ENCODE data around the gene MFN1. TPM values are rescaled to one million over a fixed set of nuclear protein-coding genes. Genes with fewer than 3 reads are reported as not detected.

The MFN1 gene
- total RNA-seq, 1 experiment from 2014 or later = 50.1 TPM

DNA sequence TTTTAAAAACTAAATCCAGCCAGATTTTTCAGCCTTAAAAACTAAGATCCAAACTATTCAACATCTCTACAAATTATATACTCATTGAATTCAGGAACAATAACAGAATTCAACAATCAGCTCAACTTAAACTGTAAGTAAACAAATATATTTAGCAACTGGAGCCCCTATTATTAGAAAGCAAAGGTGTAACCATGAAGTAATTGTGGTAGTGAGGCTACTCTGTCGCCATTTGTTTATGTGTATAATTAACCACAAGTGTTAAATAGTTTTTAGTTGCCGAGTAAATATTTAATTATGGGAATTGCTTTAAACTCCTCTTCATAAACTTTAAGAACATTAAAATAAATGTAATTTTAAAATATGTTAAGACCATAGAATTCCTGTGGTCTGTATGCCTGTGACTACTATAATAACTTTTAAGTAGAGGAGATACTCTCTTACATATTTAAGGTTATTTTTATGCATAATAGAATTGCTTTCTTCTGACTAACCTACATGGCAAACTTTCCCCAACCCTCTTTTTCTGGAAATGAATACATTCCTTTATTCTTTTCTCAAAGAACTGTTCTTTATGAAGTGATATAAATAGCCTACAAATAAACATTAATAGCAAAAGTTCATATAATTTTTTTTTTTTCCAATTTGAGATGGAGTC is 51.2 kb downstream of the MFN1 start:
- H3K27me3 Mint-ChIP-seq (ENCODE audit: insufficient read depth, unreplicated experiment) = no peaks in the 10 kb centered on the region
- intact Hi-C loops (cut with micrococcal nuclease) = no loop called here
- no peaks in the 10 kb centered on the region for H3K4me1 Mint-ChIP-seq (ENCODE audit: insufficient read depth, unreplicated experiment)
- no peak overlapping the region for H3K4me3 Mint-ChIP-seq (ENCODE audit: unreplicated experiment)
- H3K9me3 Mint-ChIP-seq (ENCODE audit: unreplicated experiment) = no peaks in the 10 kb centered on the region
- TF ChIP-seq, protein P1, sequence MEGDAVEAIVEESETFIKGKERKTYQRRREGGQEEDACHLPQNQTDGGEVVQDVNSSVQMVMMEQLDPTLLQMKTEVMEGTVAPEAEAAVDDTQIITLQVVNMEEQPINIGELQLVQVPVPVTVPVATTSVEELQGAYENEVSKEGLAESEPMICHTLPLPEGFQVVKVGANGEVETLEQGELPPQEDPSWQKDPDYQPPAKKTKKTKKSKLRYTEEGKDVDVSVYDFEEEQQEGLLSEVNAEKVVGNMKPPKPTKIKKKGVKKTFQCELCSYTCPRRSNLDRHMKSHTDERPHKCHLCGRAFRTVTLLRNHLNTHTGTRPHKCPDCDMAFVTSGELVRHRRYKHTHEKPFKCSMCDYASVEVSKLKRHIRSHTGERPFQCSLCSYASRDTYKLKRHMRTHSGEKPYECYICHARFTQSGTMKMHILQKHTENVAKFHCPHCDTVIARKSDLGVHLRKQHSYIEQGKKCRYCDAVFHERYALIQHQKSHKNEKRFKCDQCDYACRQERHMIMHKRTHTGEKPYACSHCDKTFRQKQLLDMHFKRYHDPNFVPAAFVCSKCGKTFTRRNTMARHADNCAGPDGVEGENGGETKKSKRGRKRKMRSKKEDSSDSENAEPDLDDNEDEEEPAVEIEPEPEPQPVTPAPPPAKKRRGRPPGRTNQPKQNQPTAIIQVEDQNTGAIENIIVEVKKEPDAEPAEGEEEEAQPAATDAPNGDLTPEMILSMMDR (IDR thresholded peaks at IDR 0.05; ENCODE audit: unreplicated experiment) = no peak
- BruUV-seq (replicated peaks) = no TSS peak
- CTCF ChIA-PET = interaction anchor here (0.6 kb wide), 1 partner anchor 26 kb away, joined by 3 read pairs; no protein-coding TSS in a partner anchor
- POLR2A ChIA-PET = no interaction called here
- H3K36me3 Mint-ChIP-seq (ENCODE audit: insufficient read depth, unreplicated experiment) = peaks cover 53% of the 10 kb centered on the region
- H3K27ac Mint-ChIP-seq (ENCODE audit: low read depth, unreplicated experiment) = no peak overlapping the region
- DNase-seq (ENCODE audit: unreplicated experiment) = no peak

DNA sequence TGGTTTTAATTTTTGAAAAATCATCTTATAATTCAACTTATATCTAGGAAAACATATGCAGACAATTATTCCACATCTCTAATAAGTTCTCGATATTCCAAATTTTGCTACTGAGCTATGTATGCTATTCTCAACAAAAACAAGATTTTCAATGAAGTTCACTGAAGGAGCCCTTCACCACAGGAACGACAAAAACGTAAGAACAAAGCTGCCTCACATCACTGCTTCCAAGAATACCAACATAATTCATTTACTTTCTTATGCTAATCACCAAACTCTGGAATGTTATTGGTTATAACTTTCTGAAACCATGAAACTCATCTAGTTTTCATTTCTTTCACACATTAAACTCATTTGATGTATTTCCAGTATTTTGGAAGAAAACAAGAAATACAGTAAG is 54.1 kb downstream of the MFN1 start:
- Mint-ChIP-seq H3K4me3 (ENCODE audit: unreplicated experiment) (no peak overlapping the region), H3K36me3 (ENCODE audit: insufficient read depth, unreplicated experiment) (peaks cover 53% of the 10 kb centered on the region), H3K27ac (ENCODE audit: low read depth, unreplicated experiment) (no peak overlapping the region), H3K9me3 (ENCODE audit: unreplicated experiment) (no peaks in the 10 kb centered on the region), H3K27me3 (ENCODE audit: insufficient read depth, unreplicated experiment) (no peaks in the 10 kb centered on the region), H3K4me1 (ENCODE audit: insufficient read depth, unreplicated experiment) (no peaks in the 10 kb centered on the region)
- no TSS peak for BruUV-seq (replicated peaks)
- ChIA-PET POLR2A (interaction anchor here (1.4 kb wide), 1 partner anchor 161 kb away, joined by 5 read pairs; the partner anchor contains the start of gene ACTL6A), CTCF (no interaction called here)
- TF ChIP-seq, protein P1 (IDR thresholded peaks at IDR 0.05; ENCODE audit: unreplicated experiment) = no peak
- DNase-seq (ENCODE audit: unreplicated experiment) = no peak
- intact Hi-C loops (cut with micrococcal nuclease) = no loop called here

DNA sequence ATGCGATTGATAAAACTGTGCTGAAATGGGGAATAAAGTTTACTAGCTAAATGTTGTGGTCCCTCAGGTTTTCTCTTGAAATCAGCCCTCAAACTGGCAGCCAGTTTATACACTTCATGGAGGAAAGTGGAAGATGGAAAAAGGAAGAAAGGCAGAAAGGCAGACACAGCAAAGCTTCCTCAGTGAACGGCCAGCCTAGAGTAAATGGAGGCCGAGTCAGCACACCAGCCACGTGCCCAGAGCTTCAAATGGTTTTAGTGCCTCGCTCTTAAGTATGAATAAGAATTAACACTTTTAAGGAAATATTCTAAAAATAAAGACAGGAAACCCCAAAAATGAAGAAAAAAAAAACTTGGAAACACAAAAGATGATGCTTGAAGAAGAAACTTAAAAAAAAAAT is 55.5 kb downstream of the MFN1 start:
- H3K4me3 Mint-ChIP-seq (ENCODE audit: unreplicated experiment) = no peak overlapping the region
- intact Hi-C loops (cut with micrococcal nuclease) = no loop called here
- TF ChIP-seq, protein P1 (IDR thresholded peaks at IDR 0.05; ENCODE audit: unreplicated experiment) = no peak
- H3K4me1 Mint-ChIP-seq (ENCODE audit: insufficient read depth, unreplicated experiment) = no peaks in the 10 kb centered on the region
- H3K36me3 Mint-ChIP-seq (ENCODE audit: insufficient read depth, unreplicated experiment) = peaks cover 45% of the 10 kb centered on the region
- no peaks in the 10 kb centered on the region for H3K27me3 Mint-ChIP-seq (ENCODE audit: insufficient read depth, unreplicated experiment)
- ChIA-PET POLR2A (no interaction called here), CTCF (interaction anchor here (0.6 kb wide), 1 partner anchor 14 kb away, joined by 5 read pairs; no protein-coding TSS in a partner anchor)
- no peak overlapping the region for H3K27ac Mint-ChIP-seq (ENCODE audit: low read depth, unreplicated experiment)
- no peaks in the 10 kb centered on the region for H3K9me3 Mint-ChIP-seq (ENCODE audit: unreplicated experiment)
- no peak for DNase-seq (ENCODE audit: unreplicated experiment)
- BruUV-seq (replicated peaks) = no TSS peak

DNA sequence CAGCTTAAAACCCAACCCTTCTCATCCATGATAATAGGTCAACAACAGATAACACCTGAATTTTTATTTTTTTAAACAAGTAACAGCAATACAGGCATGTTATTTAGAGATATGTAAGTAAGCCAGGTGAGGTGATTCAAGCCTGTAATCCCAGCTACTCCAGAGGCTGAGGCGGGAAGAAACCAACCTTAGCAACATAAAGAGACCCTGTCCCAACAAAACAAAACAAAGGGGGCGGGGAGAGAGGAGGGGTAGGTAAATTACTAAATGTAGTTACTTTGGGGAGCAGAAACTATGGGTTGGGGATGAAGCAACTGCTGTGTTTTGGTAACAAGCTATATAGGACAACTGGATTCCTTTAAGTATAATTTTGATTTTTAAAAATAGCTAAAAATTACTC is 56.8 kb downstream of the MFN1 start:
- BruUV-seq (replicated peaks) = no TSS peak
- no peak overlapping the region for H3K27ac Mint-ChIP-seq (ENCODE audit: low read depth, unreplicated experiment)
- POLR2A ChIA-PET = interaction anchor here (0.7 kb wide), 1 partner anchor 1577 kb away, joined by 3 read pairs; no protein-coding TSS in a partner anchor
- H3K4me3 Mint-ChIP-seq (ENCODE audit: unreplicated experiment) = no peak overlapping the region
- intact Hi-C loops (cut with micrococcal nuclease) = no loop called here
- no peaks in the 10 kb centered on the region for H3K27me3 Mint-ChIP-seq (ENCODE audit: insufficient read depth, unreplicated experiment)
- H3K9me3 Mint-ChIP-seq (ENCODE audit: unreplicated experiment) = no peaks in the 10 kb centered on the region
- CTCF ChIA-PET = no interaction called here
- DNase-seq (ENCODE audit: unreplicated experiment) = no peak
- H3K36me3 Mint-ChIP-seq (ENCODE audit: insufficient read depth, unreplicated experiment) = peaks cover 44% of the 10 kb centered on the region
- no peaks in the 10 kb centered on the region for H3K4me1 Mint-ChIP-seq (ENCODE audit: insufficient read depth, unreplicated experiment)
- TF ChIP-seq, protein P1 (IDR thresholded peaks at IDR 0.05; ENCODE audit: unreplicated experiment) = no peak
